Right cardiac atrium (tissue), 5 donors: ENCODE data around the gene NOP16. TPM values are rescaled to one million over a fixed set of nuclear protein-coding genes. Genes with fewer than 3 reads are reported as not detected.

ENCODE experiments used
- ATAC-seq, 2 donors: fragments of 200-7000 bp; cut with Tn5 transposase; one replicate each; pipeline versions ENCODE4 v1.8.0 to v1.9.1; 2020; ENCODE audit warnings: moderate library complexity in 2 of 2, mild to moderate bottlenecking in 1 of 2
- DNase-seq, 3 donors: peaks; one replicate each; pipeline ENCODE4 v3.0.0-alpha.2; 2020
- H3K27ac ChIP-seq: one replicate; pipeline ENCODE4 v1.5.1; 2013; ENCODE audit warnings: mild to moderate bottlenecking, low read length, control low read depth, moderate library complexity
- H3K27me3 ChIP-seq: one replicate; pipeline ENCODE4 v1.6.1; 2013; ENCODE audit not compliant: control insufficient read depth, insufficient read depth
- H3K4me1 ChIP-seq: one replicate; pipeline ENCODE4 v1.6.1; 2013; ENCODE audit warnings: low read length; ENCODE audit not compliant: control insufficient read depth, insufficient read depth
- H3K4me3 ChIP-seq: one replicate; pipeline ENCODE4 v1.5.1; 2013; ENCODE audit warnings: low read length, control low read depth
- H3K9me3 ChIP-seq: one replicate; pipeline ENCODE4 v1.6.1; 2013; ENCODE audit warnings: low read length; ENCODE audit not compliant: control insufficient read depth
- WGBS: extraction: QIAGEN DNeasy Blood & Tissue Kit; methylation state at CpG from one replicate; pipeline ENCODE4 v1.1.7; 2013; 5-methylcytosine and 5-hydroxymethylcytosine counted together
- intact Hi-C, 4 donors: fragments of 100-400 bp; cut with DNase I; formaldehyde crosslinking; loops; one replicate each; pipeline versions ENCODE4 v1.11.0 to v1.14.0; 2022 to 2023
- polyA plus RNA-seq: library from polyadenylated mRNA; stranded (reverse); fragments of 200-250 nt; gene quantifications from one replicate; pipeline ENCODE4 v1.2.3, GENCODE V29; 2013
- total RNA-seq, 4 donors: library from RNA; stranded (reverse); fragmentation: NEBNext Ultra II Directional; extraction: Animal tissue kit (Norgen Biotek cat#: 25700); gene quantifications; one replicate each; pipeline ENCODE4 v1.2.1, GENCODE V29; 2021
- donor health status: healthy with polysubstance abuse.
- donor health status: DM: no; HTN: yes; CAD: no.
- donor health status: DM: no; HTN: no; CAD: no.
- donor health status: DM: no; HTN: yes; CAD: no; lungs with severe emphysema.
- donor health status: DM: yes; HTN: yes; CAD: no.

NOP16 gene
- total and polyA plus RNA-seq, 5 donors = 16.6 to 28.8 (median 18.1) TPM

- no peak for ATAC-seq
- whole genome bisulfite sequencing = 47% methylated on average over 6 of the region's 6 CpGs
- peak overlapping the region; percentile 73 for H3K27ac ChIP-seq
Measured at GRCh38 chr5:176396330-176396729, 7.9 kb upstream of the NOP16 start.

GRCh38 chr5:176394881-176395675 lies 6.7 kb upstream of the NOP16 start:
- peak; percentile 78 to 89 for ATAC-seq
- Histone ChIP-seq H3K4me1 (peaks cover 5% of the 10 kb centered on the region), H3K27ac (peak overlapping the region; percentile 87), H3K27me3 (no peaks in the 10 kb centered on the region), H3K4me3 (no peak overlapping the region), H3K9me3 (no peaks in the 10 kb centered on the region)
- intact Hi-C loops = no loop called here
- DNase-seq = peak; percentile 58 to 90 (median 86)
- WGBS = 59% methylated on average over 11 of the region's 11 CpGs

More at GRCh38 chr5:176396330-176396729, 7.9 kb upstream of the NOP16 start:
- H3K4me1 ChIP-seq = peaks cover 5% of the 10 kb centered on the region
- no peak for DNase-seq
- no peaks in the 10 kb centered on the region for H3K9me3 ChIP-seq
- H3K4me3 ChIP-seq = no peak overlapping the region
- intact Hi-C loops = no loop called here
- H3K27me3 ChIP-seq = no peaks in the 10 kb centered on the region

GRCh38 chr5:176394096-176394495 lies 5.7 kb upstream of the NOP16 start:
- intact Hi-C loops = no loop called here
- Histone ChIP-seq H3K4me1 (peaks cover 5% of the 10 kb centered on the region), H3K27me3 (no peaks in the 10 kb centered on the region), H3K27ac (no peak overlapping the region), H3K4me3 (no peak overlapping the region), H3K9me3 (no peaks in the 10 kb centered on the region)
- WGBS = 91% methylated on average over 9 of the region's 9 CpGs
- peak in 1 of 3 donors; percentile 32 for DNase-seq
- ATAC-seq = no peak

GRCh38 chr5:176392526-176392925 lies 4.1 kb upstream of the NOP16 start:
- DNase-seq (peak in 1 of 3 donors; percentile 57), ATAC-seq (no peak)
- no peaks in the 10 kb centered on the region for H3K9me3 ChIP-seq
- WGBS = 86% methylated on average over 11 of the region's 11 CpGs
- H3K27ac ChIP-seq = no peak overlapping the region
- peaks cover 6% of the 10 kb centered on the region for H3K4me1 ChIP-seq
- H3K27me3 ChIP-seq = no peaks in the 10 kb centered on the region
- no peak overlapping the region for H3K4me3 ChIP-seq
- intact Hi-C loops = no loop called here

GRCh38 chr5:176391999-176392398 lies 3.6 kb upstream of the NOP16 start:
- intact Hi-C loops = no loop called here
- 93% methylated on average over 4 of the region's 4 CpGs for WGBS

GRCh38 chr5:176391479-176391878 lies 3.1 kb upstream of the NOP16 start:
- WGBS = 88% methylated on average over 4 of the region's 4 CpGs

More at GRCh38 chr5:176391999-176392398, 3.6 kb upstream of the NOP16 start:
- H3K27me3 ChIP-seq = no peaks in the 10 kb centered on the region
- H3K9me3 ChIP-seq = no peaks in the 10 kb centered on the region
- no peak overlapping the region for H3K4me3 ChIP-seq
- no peak for DNase-seq
- no peak overlapping the region for H3K27ac ChIP-seq
- ATAC-seq = no peak
- peaks cover 7% of the 10 kb centered on the region for H3K4me1 ChIP-seq

GRCh38 chr5:176389135-176390123 lies 1.0 kb upstream of the NOP16 start:
- H3K27me3 ChIP-seq = no peaks in the 10 kb centered on the region
- ATAC-seq = peak; percentile 28 to 45
- H3K9me3 ChIP-seq = no peaks in the 10 kb centered on the region
- peak overlapping the region; percentile 94 for H3K27ac ChIP-seq
- peak overlapping the region; percentile 45 for H3K4me3 ChIP-seq
- H3K4me1 ChIP-seq = peaks cover 2% of the 10 kb centered on the region
- DNase-seq = peak in 1 of 3 donors; percentile 24
- WGBS = 29% methylated on average over 41 of the region's 41 CpGs
- intact Hi-C loops = no loop called here

More at GRCh38 chr5:176391479-176391878, 3.1 kb upstream of the NOP16 start:
- DNase-seq (no peak), ATAC-seq (no peak)
- no peaks in the 10 kb centered on the region for H3K27me3 ChIP-seq
- no peaks in the 10 kb centered on the region for H3K9me3 ChIP-seq
- H3K4me3 ChIP-seq = no peak overlapping the region
- H3K4me1 ChIP-seq = peaks cover 7% of the 10 kb centered on the region
- H3K27ac ChIP-seq = no peak overlapping the region
- intact Hi-C loops = no loop called here

GRCh38 chr5:176388003-176388443 lies 375 bp downstream of the NOP16 start:
- WGBS = under 1% methylated on average over 29 of the region's 29 CpGs
- intact Hi-C loops = no loop called here
- ATAC-seq (peak in 1 of 2 donors; percentile 2), DNase-seq (no peak)
- no peaks in the 10 kb centered on the region for H3K9me3 ChIP-seq
- no peaks in the 10 kb centered on the region for H3K27me3 ChIP-seq
- peaks cover 2% of the 10 kb centered on the region for H3K4me1 ChIP-seq
- H3K4me3 ChIP-seq = peak overlapping the region; percentile 76
- H3K27ac ChIP-seq = peak overlapping the region; percentile 28

GRCh38 chr5:176387384-176387925 lies 943 bp downstream of the NOP16 start:
- Histone ChIP-seq H3K27me3 (no peaks in the 10 kb centered on the region), H3K9me3 (no peaks in the 10 kb centered on the region), H3K4me1 (peaks cover 2% of the 10 kb centered on the region), H3K4me3 (peak overlapping the region; percentile 76), H3K27ac (no peak overlapping the region)
- intact Hi-C loops = no loop called here
- 39% methylated on average over 8 of the region's 8 CpGs for WGBS
- no peak for ATAC-seq
- DNase-seq = no peak

- 71% methylated on average over 1 of the region's 1 CpG for WGBS
- H3K4me1 ChIP-seq = peaks cover 2% of the 10 kb centered on the region
- H3K27me3 ChIP-seq = no peaks in the 10 kb centered on the region
- DNase-seq (no peak), ATAC-seq (no peak)
- H3K9me3 ChIP-seq = no peaks in the 10 kb centered on the region
- intact Hi-C loops = no loop called here
- no peak overlapping the region for H3K27ac ChIP-seq
- H3K4me3 ChIP-seq = no peak overlapping the region
Measured at GRCh38 chr5:176386491-176386890, 1.9 kb downstream of the NOP16 start.
